Choroid plexus epithelial cell (primary cell): ENCODE results near the gene UNG.

Experiments
- DNase-seq: peaks from one replicate; pipeline ENCODE4 v3.0.0-alpha.2; 2010; ENCODE audit warnings: low read depth
- H3K4me3 ChIP-seq: 2 replicates; pipeline ENCODE4 v1.5.1; 2011; ENCODE audit warnings: low read depth, mild to moderate bottlenecking, control low read depth, low read length, moderate library complexity
- CTCF ChIP-seq: conservative IDR thresholded peaks from 2 replicates; pipeline ENCODE4 v1.5.1; 2011; ENCODE audit warnings: low read depth, mild to moderate bottlenecking, control low read depth, inconsistent platforms, low read length, moderate library complexity

The UNG gene

GRCh38 chr12:109150124-109150640 lies 52.8 kb downstream of the UNG start:
- no peak for DNase-seq
- H3K4me3 ChIP-seq = no peak overlapping the region
- no peak for TF ChIP-seq CTCF

GRCh38 chr12:109151457-109151856 lies 54.1 kb downstream of the UNG start:
- H3K4me3 ChIP-seq = no peak overlapping the region
- no peak for DNase-seq
- TF ChIP-seq CTCF = no peak

GRCh38 chr12:109153821-109154441 lies 56.5 kb downstream of the UNG start:
- no peak for TF ChIP-seq CTCF
- DNase-seq = no peak
- H3K4me3 ChIP-seq = peak overlapping the region; percentile 60

GRCh38 chr12:109154451-109155438 lies 57.3 kb downstream of the UNG start:
- no peak for TF ChIP-seq CTCF
- peak overlapping the region; percentile 60 for H3K4me3 ChIP-seq
- peak; percentile 55 for DNase-seq

- no peak for DNase-seq
- no peak for TF ChIP-seq CTCF
- H3K4me3 ChIP-seq = no peak overlapping the region
Measured at GRCh38 chr12:109156036-109156435, 58.6 kb downstream of the UNG start.

- no peak overlapping the region for H3K4me3 ChIP-seq
- DNase-seq = no peak
- TF ChIP-seq CTCF = no peak
Measured at GRCh38 chr12:109156586-109156985, 59.2 kb downstream of the UNG start.
